ENCODE data around the gene TMEM273.

DNA sequence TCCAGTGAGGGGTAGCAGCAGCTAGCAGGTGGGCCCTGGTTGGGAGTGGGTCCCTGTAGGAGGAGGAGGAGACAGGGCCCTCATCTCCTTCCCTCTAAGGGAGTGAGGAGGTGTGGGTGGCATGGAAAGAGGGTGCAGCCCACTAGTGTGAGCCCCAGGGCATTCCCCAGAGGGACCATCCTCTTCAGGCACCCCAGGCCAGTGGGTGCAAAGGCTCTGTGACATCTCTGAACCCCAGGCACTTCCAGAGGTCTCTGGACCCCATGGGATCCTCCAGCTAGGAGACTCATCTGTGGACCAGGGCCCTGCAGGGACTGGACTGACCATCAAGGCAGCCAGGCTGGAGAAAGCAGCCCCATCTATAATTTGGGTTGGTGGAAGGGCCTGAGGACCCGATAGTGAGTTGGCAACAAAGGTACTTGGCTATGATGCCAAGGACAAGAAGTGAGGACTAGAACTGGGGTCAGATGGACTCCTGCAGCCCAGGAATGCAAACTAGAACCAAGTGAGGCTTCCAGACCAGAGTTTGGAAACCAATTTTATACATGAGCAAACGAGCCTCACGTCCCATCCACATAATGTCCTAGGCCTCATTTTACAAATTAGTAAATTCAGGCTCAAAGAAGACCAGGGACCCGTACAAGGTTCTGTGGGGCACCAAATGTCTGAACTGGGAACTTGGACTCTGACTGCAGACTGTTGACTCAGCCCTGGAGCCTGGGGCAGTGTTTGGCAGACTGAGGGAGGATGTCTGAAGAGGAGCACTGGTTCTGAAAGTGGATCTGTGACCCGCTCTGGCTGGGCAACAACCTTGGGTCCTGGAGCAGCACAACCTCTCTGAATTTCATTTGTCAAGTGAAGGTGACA is 71.4 kb downstream of the TMEM273 start:
- no peak for TF ChIP-seq POLR2A (IDR thresholded peaks at IDR 0.05)
- TF ChIP-seq POLR2AphosphoS5 (IDR thresholded peaks at IDR 0.05), result no peak
- TF ChIP-seq, protein P1, sequence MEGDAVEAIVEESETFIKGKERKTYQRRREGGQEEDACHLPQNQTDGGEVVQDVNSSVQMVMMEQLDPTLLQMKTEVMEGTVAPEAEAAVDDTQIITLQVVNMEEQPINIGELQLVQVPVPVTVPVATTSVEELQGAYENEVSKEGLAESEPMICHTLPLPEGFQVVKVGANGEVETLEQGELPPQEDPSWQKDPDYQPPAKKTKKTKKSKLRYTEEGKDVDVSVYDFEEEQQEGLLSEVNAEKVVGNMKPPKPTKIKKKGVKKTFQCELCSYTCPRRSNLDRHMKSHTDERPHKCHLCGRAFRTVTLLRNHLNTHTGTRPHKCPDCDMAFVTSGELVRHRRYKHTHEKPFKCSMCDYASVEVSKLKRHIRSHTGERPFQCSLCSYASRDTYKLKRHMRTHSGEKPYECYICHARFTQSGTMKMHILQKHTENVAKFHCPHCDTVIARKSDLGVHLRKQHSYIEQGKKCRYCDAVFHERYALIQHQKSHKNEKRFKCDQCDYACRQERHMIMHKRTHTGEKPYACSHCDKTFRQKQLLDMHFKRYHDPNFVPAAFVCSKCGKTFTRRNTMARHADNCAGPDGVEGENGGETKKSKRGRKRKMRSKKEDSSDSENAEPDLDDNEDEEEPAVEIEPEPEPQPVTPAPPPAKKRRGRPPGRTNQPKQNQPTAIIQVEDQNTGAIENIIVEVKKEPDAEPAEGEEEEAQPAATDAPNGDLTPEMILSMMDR (IDR thresholded peaks at IDR 0.05), result no peak

Data from sigmoid colon (tissue), 4 donors.